Tibial nerve (tissue), 4 donors: Measurements from ENCODE around the gene SPTBN4. TPM values are rescaled to one million over a fixed set of nuclear protein-coding genes. Genes with fewer than 3 reads are reported as not detected.

ENCODE experiments used
- DNase-seq, 2 donors: peaks; one replicate each; pipeline ENCODE4 v3.0.0-alpha.2; 2019; ENCODE audit warnings: low spot score in 2 of 2
- H3K27ac ChIP-seq, 4 donors: fragments of 200-600 bp; sonication (generic) in 3 of 4; one replicate each; pipeline ENCODE4 v1.5.1; 2017 to 2019; ENCODE audit warnings: mild to moderate bottlenecking in 1 of 4
- H3K27me3 ChIP-seq, 2 donors: fragments of 200-600 bp; sonication (generic) in 1 of 2; one replicate each; pipeline versions ENCODE4 v1.5.1 to v1.6.0; 2017 to 2019
- H3K36me3 ChIP-seq, 3 donors: fragments of 200-600 bp; sonication (generic); one replicate each; pipeline ENCODE4 v1.5.1; 2018 to 2019
- H3K4me1 ChIP-seq, 4 donors: fragments of 200-600 bp; sonication (generic) in 3 of 4; one replicate each; pipeline ENCODE4 v1.5.1; 2017 to 2019
- H3K4me3 ChIP-seq, 4 donors: fragments of 200-600 bp; sonication (generic) in 3 of 4; one replicate each; pipeline ENCODE4 v1.5.1; 2017 to 2019; ENCODE audit warnings: mild to moderate bottlenecking in 1 of 4, moderate library complexity in 1 of 4
- H3K9me3 ChIP-seq, 4 donors: fragments of 200-600 bp; sonication (generic) in 3 of 4; one replicate each; pipeline ENCODE4 v1.5.1; 2017 to 2019
- EP300 ChIP-seq, 2 donors: sonication (generic); formaldehyde crosslinking; IDR thresholded peaks; one replicate each; pipeline ENCODE4 v1.6.1; 2017; ENCODE audit warnings: antibody characterized with exemption in 2 of 2, mild to moderate bottlenecking in 1 of 2
- POLR2A ChIP-seq, 2 donors: fragments of 450-650 bp; IDR thresholded peaks; one replicate each; pipeline ENCODE4 v1.6.1; 2017; ENCODE audit warnings: antibody characterized with exemption in 2 of 2, mild to moderate bottlenecking in 2 of 2, moderate library complexity in 2 of 2
- WGBS, 2 donors: methylation state at CpG; one replicate each; pipeline ENCODE4 v1.1.5; 2018; 5-methylcytosine and 5-hydroxymethylcytosine counted together
- total RNA-seq, 4 donors: library from RNA; depleted of rRNA; stranded (reverse); fragments of >200 nt; gene quantifications; one replicate each; pipeline ENCODE4 v1.1.0, GENCODE V29; 2016
- TF ChIP-seq, protein P1 (sequence below), 5 experiments: fragments of 200-600 bp in 3 of 5; fragments of 450-650 bp in 2 of 5; sonication (generic) in 3 of 5; IDR thresholded peaks; one replicate each; pipeline ENCODE4 v1.5.1; 2016 to 2019; ENCODE audit warnings: antibody characterized with exemption in 5 of 5, mild to moderate bottlenecking in 3 of 5, moderate library complexity in 2 of 5

Gene SPTBN4
- total RNA-seq, 4 donors from 2014 or later = 14.9 to 24.0 (median 19.7) TPM

DNA sequence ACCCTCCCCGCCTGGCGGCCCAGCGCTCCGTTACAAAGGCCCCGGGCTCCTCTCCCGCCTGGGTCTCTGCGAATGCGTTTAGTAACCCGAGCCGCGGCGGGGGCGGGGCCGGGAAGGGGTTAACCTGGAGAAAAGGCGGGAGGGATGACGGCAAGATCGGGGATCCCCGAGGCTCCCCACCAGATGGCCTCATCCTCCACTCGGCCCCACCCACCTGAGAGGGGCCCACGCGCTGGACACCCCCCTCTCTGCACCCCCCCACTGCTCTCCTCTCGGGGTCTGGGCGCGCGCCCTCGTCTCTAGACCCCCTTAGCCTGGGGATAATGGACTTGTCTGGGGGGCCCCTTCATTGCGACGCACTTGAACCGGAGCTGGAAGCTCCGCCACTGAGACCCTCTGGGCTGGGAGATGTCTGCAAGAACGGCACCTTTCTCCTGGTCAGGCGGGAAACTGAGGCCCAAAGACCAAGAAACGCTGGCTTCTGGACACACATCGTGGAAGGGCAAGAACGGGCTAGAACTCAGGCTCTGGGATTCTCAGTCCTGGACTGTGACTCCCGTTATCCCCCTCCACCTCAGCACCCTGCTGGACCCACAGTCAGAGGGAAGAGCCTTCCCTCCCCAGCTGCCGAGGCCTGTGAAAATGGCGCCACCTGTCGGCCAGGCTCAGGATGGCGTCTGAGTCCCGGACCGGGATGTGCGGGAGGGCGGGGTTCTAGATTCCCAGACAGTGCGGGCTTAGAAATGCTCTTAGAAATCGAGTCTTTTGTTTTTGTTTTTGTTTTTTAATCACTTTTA, 131.5 kb downstream of the SPTBN4 start:
- DNase-seq = peak; percentile 89 to 96
- Histone ChIP-seq H3K4me3 (peak overlapping the region in 1 of 4 donors; percentile 22), H3K9me3 (no peaks in the 10 kb centered on the region), H3K36me3 (no peaks in the 10 kb centered on the region), H3K4me1 (peaks cover 0 to 68% (median 44%) of the 10 kb centered on the region in 4 donors), H3K27ac (peak overlapping the region in 1 of 4 donors; percentile 60), H3K27me3 (peaks cover 0 to 31% of the 10 kb centered on the region in 2 donors)
- TF ChIP-seq, protein P1, sequence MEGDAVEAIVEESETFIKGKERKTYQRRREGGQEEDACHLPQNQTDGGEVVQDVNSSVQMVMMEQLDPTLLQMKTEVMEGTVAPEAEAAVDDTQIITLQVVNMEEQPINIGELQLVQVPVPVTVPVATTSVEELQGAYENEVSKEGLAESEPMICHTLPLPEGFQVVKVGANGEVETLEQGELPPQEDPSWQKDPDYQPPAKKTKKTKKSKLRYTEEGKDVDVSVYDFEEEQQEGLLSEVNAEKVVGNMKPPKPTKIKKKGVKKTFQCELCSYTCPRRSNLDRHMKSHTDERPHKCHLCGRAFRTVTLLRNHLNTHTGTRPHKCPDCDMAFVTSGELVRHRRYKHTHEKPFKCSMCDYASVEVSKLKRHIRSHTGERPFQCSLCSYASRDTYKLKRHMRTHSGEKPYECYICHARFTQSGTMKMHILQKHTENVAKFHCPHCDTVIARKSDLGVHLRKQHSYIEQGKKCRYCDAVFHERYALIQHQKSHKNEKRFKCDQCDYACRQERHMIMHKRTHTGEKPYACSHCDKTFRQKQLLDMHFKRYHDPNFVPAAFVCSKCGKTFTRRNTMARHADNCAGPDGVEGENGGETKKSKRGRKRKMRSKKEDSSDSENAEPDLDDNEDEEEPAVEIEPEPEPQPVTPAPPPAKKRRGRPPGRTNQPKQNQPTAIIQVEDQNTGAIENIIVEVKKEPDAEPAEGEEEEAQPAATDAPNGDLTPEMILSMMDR (IDR thresholded peaks at IDR 0.05) = peak; percentile 93 to 98 (median 96)
- no peak for TF ChIP-seq EP300 (IDR thresholded peaks at IDR 0.05)
- 0 to 3% methylated on average over 35 to 43 of the region's 46 CpGs for WGBS, 2 donors

DNA sequence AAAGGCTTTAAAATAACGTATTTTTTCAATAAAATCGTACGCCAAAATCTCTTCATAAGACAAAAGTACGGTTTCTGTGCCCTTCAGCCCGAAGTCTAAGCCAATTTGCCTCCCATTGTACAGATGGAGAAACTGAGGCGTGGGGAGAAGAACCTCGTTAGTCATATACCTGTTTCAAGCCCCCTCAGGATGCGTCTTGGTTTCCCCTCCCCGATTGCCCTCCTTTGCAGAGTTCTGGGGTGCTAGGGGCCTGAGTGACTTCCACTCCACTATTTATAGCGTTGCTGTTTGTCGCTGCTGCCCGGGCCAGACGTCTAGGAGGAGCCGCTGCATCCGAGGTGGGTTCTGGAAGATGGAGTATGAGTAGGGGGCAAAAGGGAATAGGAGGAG, 132.1 kb downstream of the SPTBN4 start:
- H3K4me3 ChIP-seq = no peak overlapping the region
- no peak for TF ChIP-seq POLR2A (IDR thresholded peaks at IDR 0.05)
- no peak for TF ChIP-seq EP300 (IDR thresholded peaks at IDR 0.05)
- TF ChIP-seq, protein P1 (IDR thresholded peaks at IDR 0.05) = no peak

GRCh38 chr19:40599331-40599901, 132.6 kb downstream of the SPTBN4 start:
- 6 to 7% methylated on average over 7 to 9 of the region's 9 CpGs for WGBS, 2 donors
- Histone ChIP-seq H3K4me3 (peak overlapping the region in 1 of 4 donors; percentile 90), H3K27ac (peak overlapping the region; percentile 77 to 95 (median 92)), H3K9me3 (no peaks in the 10 kb centered on the region), H3K4me1 (peaks cover 0 to 79% (median 50%) of the 10 kb centered on the region in 4 donors), H3K27me3 (peaks cover 0 to 31% of the 10 kb centered on the region in 2 donors), H3K36me3 (no peaks in the 10 kb centered on the region)
- TF ChIP-seq EP300 (IDR thresholded peaks at IDR 0.05) = no peak
- TF ChIP-seq, protein P1 (IDR thresholded peaks at IDR 0.05) = no peak
- TF ChIP-seq POLR2A (IDR thresholded peaks at IDR 0.05) = no peak
- no peak for DNase-seq

More for the DNA sequence above, 132.1 kb downstream of the SPTBN4 start:
- no peaks in the 10 kb centered on the region for H3K9me3 ChIP-seq
- no peak for DNase-seq
- 11 to 13% methylated on average over 15 of the region's 15 CpGs for WGBS, 2 donors
- peak overlapping the region; percentile 4 to 95 (median 92) for H3K27ac ChIP-seq
- peaks cover 0 to 31% of the 10 kb centered on the region in 2 donors for H3K27me3 ChIP-seq
- H3K4me1 ChIP-seq = peaks cover 0 to 74% (median 46%) of the 10 kb centered on the region in 4 donors
- no peaks in the 10 kb centered on the region for H3K36me3 ChIP-seq

- Histone ChIP-seq H3K36me3 (no peaks in the 10 kb centered on the region), H3K27me3 (peaks cover 0 to 31% of the 10 kb centered on the region in 2 donors), H3K4me3 (peak overlapping the region in 3 of 4 donors; percentile 7 to 90 (median 10)), H3K9me3 (no peaks in the 10 kb centered on the region), H3K27ac (peak overlapping the region; percentile 77 to 95 (median 92)), H3K4me1 (peaks cover 0 to 86% (median 57%) of the 10 kb centered on the region in 4 donors)
- TF ChIP-seq EP300 (IDR thresholded peaks at IDR 0.05) (peak in 1 of 2 donors; percentile 22), POLR2A (IDR thresholded peaks at IDR 0.05) (no peak)
- WGBS, 2 donors = 2 to 4% methylated on average over 34 to 35 of the region's 43 CpGs
- DNase-seq = no peak
These were observed 133.2 kb downstream of the SPTBN4 start for GRCh38 chr19:40599902-40600569.

DNA sequence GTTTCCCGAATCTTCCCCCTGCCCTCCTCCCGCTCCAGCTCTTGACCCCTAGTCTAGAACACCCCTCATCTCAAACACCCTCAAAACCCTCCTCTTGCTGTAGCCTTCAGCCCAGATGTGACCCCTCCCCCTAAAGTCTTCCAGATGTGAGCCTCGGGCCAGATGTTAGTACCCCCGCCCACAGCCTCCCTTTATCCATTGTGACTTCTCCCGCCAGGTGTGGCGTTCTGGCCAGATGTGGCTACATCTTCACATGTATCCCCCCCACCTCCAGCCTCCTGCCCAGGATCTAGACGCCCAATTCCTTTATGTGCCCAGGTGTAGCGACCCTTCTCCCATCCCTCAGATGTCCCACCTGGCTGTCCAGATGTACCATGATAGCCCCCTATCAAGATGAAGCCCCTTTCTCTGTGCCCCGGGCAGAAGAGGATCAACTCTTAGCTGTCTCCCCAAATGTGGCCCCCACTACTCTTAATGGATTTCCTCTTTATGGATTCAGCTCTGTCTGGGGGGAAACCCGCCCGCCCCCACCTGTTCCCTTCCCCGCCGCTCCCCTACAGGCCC, 133.9 kb downstream of the SPTBN4 start:
- Histone ChIP-seq H3K27me3 (peaks cover 0 to 31% of the 10 kb centered on the region in 2 donors), H3K27ac (peak overlapping the region; percentile 77 to 95 (median 92)), H3K4me1 (peaks cover 0 to 92% (median 63%) of the 10 kb centered on the region in 4 donors), H3K36me3 (no peaks in the 10 kb centered on the region), H3K4me3 (peak overlapping the region; percentile 10 to 90 (median 49)), H3K9me3 (no peaks in the 10 kb centered on the region)
- TF ChIP-seq, protein P1 (IDR thresholded peaks at IDR 0.05) = no peak
- no peak for TF ChIP-seq POLR2A (IDR thresholded peaks at IDR 0.05)
- no peak for TF ChIP-seq EP300 (IDR thresholded peaks at IDR 0.05)
- WGBS, 2 donors = 7 to 9% methylated on average over 11 to 13 of the region's 13 CpGs
- DNase-seq = no peak
